IMR-90 (cell line): ENCODE data around the gene CTXN3. TPM values are rescaled to one million over a fixed set of nuclear protein-coding genes. Genes with fewer than 3 reads are reported as not detected.

Source experiments
- ATAC-seq: fragments of 200-7000 bp; cut with Tn5 transposase; 2 replicates; pipeline ENCODE4 v1.9.1; 2020; ENCODE audit warnings: low read depth, mild to moderate bottlenecking, moderate library complexity
- BruUV-seq: library from RNA; stranded (reverse); fragments of 400-500 nt; replicated peaks from 2 replicates; lab custom pipeline; 2021; lab: Mats Ljungman, UMichigan
- CTCF ChIA-PET: fragments of 300-600 bp; formaldehyde crosslinking; extraction: SDS; loops from one replicate; lab custom pipeline; 2021; ENCODE audit warnings: antibody characterized with exemption; lab: Yijun Ruan, JAX
- POLR2A ChIA-PET: fragments of 300-600 bp; sonication (Branson Sonifier 250); formaldehyde crosslinking; loops from one replicate; lab custom pipeline; 2022; ENCODE audit warnings: antibody characterized with exemption; ENCODE audit not compliant: unreplicated experiment; lab: Charles Lee
- DNase-seq: peaks from one replicate; pipeline ENCODE4 v3.0.0; 2013
- H2AFZ ChIP-seq: replicated peaks from 2 replicates; pipeline ENCODE3; 2013; ENCODE audit warnings: low read length, mild to moderate bottlenecking; ENCODE audit not compliant: poor library complexity
- H2AK5ac ChIP-seq: 2 replicates; pipeline ENCODE4 v1.6.1; 2013; ENCODE audit warnings: low read depth, low read length, inconsistent platforms
- H2AK9ac ChIP-seq: replicated peaks from 2 replicates; pipeline ENCODE3; 2013; ENCODE audit warnings: mild to moderate bottlenecking, low read depth, low read length, moderate library complexity; ENCODE audit not compliant: poor library complexity
- H2BK120ac ChIP-seq: 2 replicates; pipeline ENCODE4 v1.6.1; 2013; ENCODE audit warnings: low read depth, low read length, inconsistent platforms
- H2BK15ac ChIP-seq: 3 replicates; pipeline ENCODE4 v1.6.1; 2013; ENCODE audit warnings: low read depth, low read length, inconsistent platforms
- H2BK20ac ChIP-seq: 2 replicates; pipeline ENCODE4 v1.6.1; 2013; ENCODE audit warnings: low read depth, mild to moderate bottlenecking, inconsistent platforms, low read length, moderate library complexity
- H2BK5ac ChIP-seq: 2 replicates; pipeline ENCODE4 v1.6.1; 2013; ENCODE audit warnings: mild to moderate bottlenecking, low read depth, low read length, inconsistent platforms; ENCODE audit not compliant: poor library complexity, severe bottlenecking
- H3K14ac ChIP-seq: replicated peaks from 2 replicates; pipeline ENCODE4 v1.6.1; 2013; ENCODE audit warnings: low read depth, low read length, inconsistent platforms
- H3K18ac ChIP-seq: 2 replicates; pipeline ENCODE4 v1.6.1; 2013; ENCODE audit warnings: low read depth, low read length, control low read depth
- H3K23ac ChIP-seq: 2 replicates; pipeline ENCODE4 v1.6.1; 2013; ENCODE audit warnings: low read depth, low read length, inconsistent platforms
- H3K27ac ChIP-seq: 2 replicates; pipeline ENCODE4 v1.5.1; 2013; ENCODE audit warnings: mild to moderate bottlenecking, control low read depth, low read length; ENCODE audit not compliant: insufficient read depth
- H3K27me3 ChIP-seq: 2 replicates; pipeline ENCODE4 v1.6.1; 2013; ENCODE audit warnings: low read length; ENCODE audit not compliant: control insufficient read depth, insufficient read depth
- H3K36me3 ChIP-seq: 2 replicates; pipeline ENCODE4 v1.6.1; 2013; ENCODE audit warnings: low read length, mixed read lengths; ENCODE audit not compliant: control insufficient read depth, insufficient read depth
- H3K4ac ChIP-seq: 2 replicates; pipeline ENCODE4 v1.6.1; 2013; ENCODE audit warnings: low read depth, low read length, inconsistent platforms
- H3K4me1 ChIP-seq: 2 replicates; pipeline ENCODE4 v1.6.1; 2013; ENCODE audit warnings: low read length, mixed read lengths; ENCODE audit not compliant: control insufficient read depth, insufficient read depth
- H3K4me2 ChIP-seq: 2 replicates; pipeline ENCODE4 v1.6.1; 2013; ENCODE audit warnings: low read depth, mild to moderate bottlenecking, control low read depth, low read length, moderate library complexity
- H3K4me3 ChIP-seq: 2 replicates; pipeline ENCODE4 v1.5.1; 2013; ENCODE audit warnings: low read depth, mild to moderate bottlenecking, control low read depth, low read length, moderate library complexity; ENCODE audit not compliant: insufficient read depth
- H3K56ac ChIP-seq: 2 replicates; pipeline ENCODE4 v1.6.1; 2013; ENCODE audit warnings: low read length, inconsistent platforms; ENCODE audit not compliant: insufficient read depth; ENCODE audit errors: extremely low read depth
- H3K79me1 ChIP-seq, 2 experiments: 2 replicates each; pipeline ENCODE4 v1.6.1; 2013; ENCODE audit warnings: low read length in 2 of 2, inconsistent platforms in 1 of 2, low read depth in 1 of 2
- H3K9ac ChIP-seq: 2 replicates; pipeline ENCODE4 v1.6.1; 2013; ENCODE audit warnings: low read depth, low read length, control low read depth
- H3K9me1 ChIP-seq: 2 replicates; pipeline ENCODE4 v1.6.1; 2013; ENCODE audit warnings: low read length, inconsistent platforms; ENCODE audit not compliant: insufficient read depth
- H3K9me3 ChIP-seq: 2 replicates; pipeline ENCODE4 v1.6.1; 2013; ENCODE audit warnings: low read length; ENCODE audit not compliant: control insufficient read depth, insufficient read depth
- H4K20me1 ChIP-seq: 2 replicates; pipeline ENCODE4 v1.6.1; 2013; ENCODE audit warnings: low read length, inconsistent platforms; ENCODE audit not compliant: insufficient read depth
- H4K5ac ChIP-seq: 2 replicates; pipeline ENCODE4 v1.6.1; 2013; ENCODE audit warnings: mild to moderate bottlenecking, low read depth, low read length, control low read depth
- H4K8ac ChIP-seq, 2 experiments: 2 replicates each; pipeline ENCODE4 v1.6.1; 2013; ENCODE audit warnings: low read depth in 2 of 2, low read length in 2 of 2, control low read depth in 1 of 2, inconsistent platforms in 1 of 2
- H4K91ac ChIP-seq: 2 replicates; pipeline ENCODE4 v1.6.1; 2013; ENCODE audit warnings: low read depth, low read length, inconsistent platforms; ENCODE audit not compliant: insufficient read depth
- BHLHE40 ChIP-seq: fragments of 150-350 bp; IDR thresholded peaks from 2 replicates; pipeline ENCODE4 v1.6.1; 2016; ENCODE audit warnings: mild to moderate bottlenecking, low read depth, low read length
- CEBPB ChIP-seq: IDR thresholded peaks from 2 replicates; pipeline ENCODE4 v1.6.1; 2012; ENCODE audit warnings: low read depth, low read length, improper control_type of control experiment
- CTCF ChIP-seq: conservative IDR thresholded peaks from 2 replicates; pipeline ENCODE4 v1.5.1; 2012; ENCODE audit warnings: mild to moderate bottlenecking, low read depth, low read length, improper control_type of control experiment
- ELK1 ChIP-seq: fragments of 150-350 bp; IDR thresholded peaks from 2 replicates; pipeline ENCODE4 v1.6.1; 2016; ENCODE audit warnings: low read depth, mild to moderate bottlenecking, low read length, moderate library complexity, borderline replicate concordance
- FOS ChIP-seq: fragments of 150-350 bp; IDR thresholded peaks from 2 replicates; pipeline ENCODE4 v1.6.1; 2016; ENCODE audit warnings: low read depth, low read length
- MAZ ChIP-seq: IDR thresholded peaks from 2 replicates; pipeline ENCODE4 v1.6.1; 2012; ENCODE audit warnings: low read depth, mild to moderate bottlenecking, low read length, improper control_type of control experiment, moderate library complexity, borderline replicate concordance
- MXI1 ChIP-seq: IDR thresholded peaks from 2 replicates; pipeline ENCODE4 v1.6.1; 2012; ENCODE audit warnings: low read depth, mild to moderate bottlenecking, low read length, moderate library complexity, borderline replicate concordance
- NFE2L2 ChIP-seq: fragments of 150-350 bp; IDR thresholded peaks from 2 replicates; pipeline ENCODE4 v1.6.1; 2016; ENCODE audit warnings: low read depth, mild to moderate bottlenecking, low read length
- POLR2A ChIP-seq: IDR thresholded peaks from 2 replicates; pipeline ENCODE4 v1.6.1; 2012; ENCODE audit warnings: mild to moderate bottlenecking, low read depth, low read length
- RAD21 ChIP-seq: IDR thresholded peaks from 2 replicates; pipeline ENCODE4 v1.6.1; 2012; ENCODE audit warnings: low read length, improper control_type of control experiment
- RCOR1 ChIP-seq: IDR thresholded peaks from 2 replicates; pipeline ENCODE4 v1.6.1; 2012; ENCODE audit warnings: mild to moderate bottlenecking, low read length, improper control_type of control experiment; ENCODE audit not compliant: insufficient replicate concordance
- WGBS, 2 experiments: methylation state at CpG; one replicate each; pipeline versions ENCODE4 v1.1.5 to v1.1.7; 2013; ENCODE audit warnings: missing lambda C conversion rate in 2 of 2; ENCODE audit not compliant: insufficient read length in 1 of 2; ENCODE audit errors: extremely low coverage in 2 of 2; 5-methylcytosine and 5-hydroxymethylcytosine counted together
- dilution Hi-C: fragments of 300-500 bp; cut with HindIII; formaldehyde crosslinking; loops from one replicate; pipeline ENCODE4 v1.14.3; 2018; ENCODE audit warnings: low sequenced_read_pairs; ENCODE audit not compliant: unreplicated experiment
- in situ Hi-C: fragments of 300-500 bp; cut with MboI; formaldehyde crosslinking; loops from 3 replicates; pipeline ENCODE4 v1.14.3; 2019; ENCODE audit warnings: low sequenced_read_pairs, inconsistent platforms, mixed read lengths
- intact Hi-C: fragments of 100-400 bp; cut with micrococcal nuclease; formaldehyde crosslinking; loops from 2 replicates; pipeline ENCODE4 v1.10.0; 2022
- polyA plus RNA-seq, 3 experiments: library from polyadenylated mRNA; depleted of rRNA; stranded (reverse); fragments of >200 nt; gene quantifications; 2 replicates each; pipeline ENCODE4 v1.2.3, GENCODE V29; 2012; ENCODE audit warnings: low replicate concordance in 1 of 3
- total RNA-seq: library from RNA; depleted of rRNA; stranded (reverse); fragments of >200 nt; gene quantifications from 2 replicates; pipeline ENCODE4 v1.2.3, GENCODE V29; 2012

Gene CTXN3
- total and polyA plus RNA-seq, 2 of the 4 experiments (the other 2 are of a cell fraction), result not detected

GRCh38 chr5:127601111-127601510 lies 47.8 kb upstream of the CTXN3 start:
- Histone ChIP-seq H2AK5ac (no peak overlapping the region), H4K8ac (no peak overlapping the region), H4K91ac (no peak overlapping the region), H2BK15ac (no peak overlapping the region), H3K4me1 (no peaks in the 10 kb centered on the region), H3K4me3 (no peak overlapping the region), H3K4me2 (no peak overlapping the region), H2BK120ac (no peak overlapping the region), H2BK20ac (no peak overlapping the region), H2AK9ac (no peak overlapping the region), H3K23ac (no peak overlapping the region), H3K18ac (no peak overlapping the region), H3K27me3 (peaks cover 14% of the 10 kb centered on the region), H2AFZ (no peak overlapping the region), H4K20me1 (no peaks in the 10 kb centered on the region), H3K79me1 (no peaks in the 10 kb centered on the region), H3K9me3 (no peaks in the 10 kb centered on the region), H3K36me3 (no peaks in the 10 kb centered on the region), H3K27ac (no peak overlapping the region), H3K56ac (no peak overlapping the region), H2BK5ac (no peak overlapping the region), H3K14ac (no peak overlapping the region), H3K9me1 (no peaks in the 10 kb centered on the region), H3K9ac (no peak overlapping the region), H4K5ac (no peak overlapping the region), H3K4ac (no peak overlapping the region)
- WGBS, 2 experiments, result no CpG with 5 or more reads among the region's 1 CpG
- intact Hi-C loops (no loop called here), dilution Hi-C loops (no loop called here), in situ Hi-C loops (no loop called here)
- no peak for ATAC-seq
- TF ChIP-seq CTCF, result no peak
- no peak for TF ChIP-seq RCOR1
- TF ChIP-seq RAD21, result no peak
- no peak for TF ChIP-seq POLR2A
- TF ChIP-seq CEBPB, result no peak
- TF ChIP-seq BHLHE40, result no peak
- TF ChIP-seq MAZ, result no peak
- no peak for TF ChIP-seq NFE2L2
- no peak for TF ChIP-seq ELK1
- TF ChIP-seq FOS, result no peak
- no peak for TF ChIP-seq MXI1
- DNase-seq, result no peak
- ChIA-PET CTCF (no interaction called here), POLR2A (no interaction called here)
- no TSS peak for BruUV-seq
